CD14-positive monocyte (primary cell): ENCODE data around the gene AURKA. TPM values are rescaled to one million over a fixed set of nuclear protein-coding genes. Genes with fewer than 3 reads are reported as not detected.
A peak's percentile ranks its signal among the peaks of the same experiment; 100 is the strongest.

Experiments
- DNase-seq, 3 donors: peaks; one replicate each; pipeline ENCODE4 v3.0.0-alpha.2; 2011 to 2022
- H2AFZ ChIP-seq: 2 replicates; pipeline ENCODE4 v1.6.0; 2012; ENCODE audit warnings: mild to moderate bottlenecking, low read depth, low read length, inconsistent platforms; ENCODE audit not compliant: insufficient read depth, poor library complexity, severe bottlenecking
- H3K27ac ChIP-seq, 2 donors: 1 replicate in 1 of 2; 2 replicates in 1 of 2; pipeline ENCODE4 v1.5.1; 2012 to 2013; ENCODE audit warnings: low read length in 2 of 2, control low read depth in 1 of 2, inconsistent platforms in 1 of 2, low read depth in 1 of 2, mild to moderate bottlenecking in 1 of 2
- H3K27me3 ChIP-seq, 2 donors: one replicate each; pipeline versions ENCODE4 v1.6.0 to v1.6.1; 2011 to 2013; ENCODE audit warnings: low read length in 2 of 2; ENCODE audit not compliant: control insufficient read depth in 2 of 2, insufficient read depth in 2 of 2
- H3K36me3 ChIP-seq, 2 donors: replicated peaks in 1 of 2; 1 replicate in 1 of 2; 2 replicates in 1 of 2; pipeline versions ENCODE4 v1.5.1 to v1.6.1; 2012 to 2013; ENCODE audit warnings: low read length in 2 of 2, control low read depth in 1 of 2, inconsistent platforms in 1 of 2, mild to moderate bottlenecking in 1 of 2; ENCODE audit not compliant: insufficient read depth in 2 of 2, control insufficient read depth in 1 of 2
- H3K4me1 ChIP-seq, 2 donors: 1 replicate in 1 of 2; 2 replicates in 1 of 2; pipeline versions ENCODE4 v1.5.1 to v1.6.1; 2012 to 2013; ENCODE audit warnings: low read length in 2 of 2, control low read depth in 1 of 2, inconsistent platforms in 1 of 2, mild to moderate bottlenecking in 1 of 2, moderate library complexity in 1 of 2; ENCODE audit not compliant: insufficient read depth in 2 of 2, control insufficient read depth in 1 of 2
- H3K4me2 ChIP-seq: replicated peaks from 2 replicates; pipeline ENCODE3; 2012; ENCODE audit warnings: low read length, moderate library complexity, mild to moderate bottlenecking; ENCODE audit not compliant: poor library complexity, severe bottlenecking; ENCODE audit errors: extremely low read depth
- H3K4me3 ChIP-seq, 3 experiments: fragments of 200-600 bp in 1 of 3; sonication (generic) in 1 of 3; replicated peaks in 1 of 3; 1 replicate in 2 of 3; 2 replicates in 1 of 3; pipeline ENCODE4 v1.5.1; 2011 to 2013; ENCODE audit warnings: low read length in 3 of 3, mild to moderate bottlenecking in 3 of 3, control low read depth in 2 of 3, low read depth in 2 of 3, inconsistent platforms in 1 of 3, moderate library complexity in 1 of 3
- H3K79me2 ChIP-seq: 2 replicates; pipeline ENCODE4 v1.6.0; 2012; ENCODE audit warnings: mild to moderate bottlenecking, control low read depth, inconsistent platforms, low read length, moderate library complexity; ENCODE audit not compliant: insufficient read depth
- H3K9ac ChIP-seq: 2 replicates; pipeline ENCODE4 v1.6.0; 2017; ENCODE audit warnings: low read length, mild to moderate bottlenecking; ENCODE audit not compliant: insufficient read depth, poor library complexity, severe bottlenecking
- H3K9me3 ChIP-seq, 2 donors: replicated peaks in 1 of 2; 1 replicate in 1 of 2; 2 replicates in 1 of 2; pipeline versions ENCODE4 v1.5.1 to v1.6.1; 2012 to 2013; ENCODE audit warnings: low read length in 2 of 2, control low read depth in 1 of 2; ENCODE audit not compliant: control insufficient read depth in 1 of 2, insufficient read depth in 1 of 2
- H4K20me1 ChIP-seq: 2 replicates; pipeline ENCODE4 v1.6.0; 2012; ENCODE audit warnings: mild to moderate bottlenecking, low read length, control low read depth, moderate library complexity; ENCODE audit not compliant: insufficient read depth
- H3K27ac Mint-ChIP-seq, 7 donors: one replicate each; pipeline ENCODE4 v1.8.0; 2020; ENCODE audit warnings: mild to moderate bottlenecking in 7 of 7, mixed read lengths in 7 of 7, moderate library complexity in 6 of 7, inconsistent platforms in 2 of 7
- H3K27me3 Mint-ChIP-seq, 3 donors: one replicate each; pipeline ENCODE4 v1.8.0; 2021 to 2022; ENCODE audit warnings: low read depth in 3 of 3, mild to moderate bottlenecking in 3 of 3, mixed read lengths in 3 of 3, moderate library complexity in 3 of 3, inconsistent platforms in 1 of 3
- H3K36me3 Mint-ChIP-seq, 2 donors: one replicate each; pipeline ENCODE4 v1.8.0; 2020; ENCODE audit warnings: mixed read lengths in 2 of 2, inconsistent platforms in 1 of 2, mild to moderate bottlenecking in 1 of 2
- H3K4me1 Mint-ChIP-seq: one replicate; pipeline ENCODE4 v1.8.0; 2020; ENCODE audit warnings: mild to moderate bottlenecking, mixed read lengths
- H3K4me3 Mint-ChIP-seq, 2 donors: one replicate each; pipeline ENCODE4 v1.8.0; 2020; ENCODE audit warnings: mild to moderate bottlenecking in 2 of 2, mixed read lengths in 2 of 2, moderate library complexity in 1 of 2
- H3K9me3 Mint-ChIP-seq, 7 donors: one replicate each; pipeline ENCODE4 v1.8.0; 2020 to 2022; ENCODE audit warnings: mixed read lengths in 7 of 7, mild to moderate bottlenecking in 6 of 7, moderate library complexity in 6 of 7, inconsistent platforms in 2 of 7
- CTCF ChIP-seq: fragments of 200-600 bp; IDR thresholded peaks from one replicate; pipeline ENCODE4 v1.8.0; 2022; ENCODE audit warnings: antibody characterized with exemption, mild to moderate bottlenecking
- WGBS: methylation state at CpG from one replicate; pipeline ENCODE4 v1.1.5; 2013; ENCODE audit warnings: missing lambda C conversion rate; ENCODE audit not compliant: insufficient coverage; 5-methylcytosine and 5-hydroxymethylcytosine counted together
- intact Hi-C, 2 donors: fragments of 100-400 bp; cut with micrococcal nuclease; formaldehyde crosslinking; loops; one replicate each; pipeline versions ENCODE4 v1.15.0 to v1.15.1; 2023
- polyA plus RNA-seq, 3 donors: library from polyadenylated mRNA; depleted of rRNA in 1 of 3; unstranded in 2 of 3; stranded (reverse) in 1 of 3; fragments of 300-500 nt in 2 of 3; fragments of >200 nt in 1 of 3; fragmentation: Illumina TruSeq in 2 of 3; gene quantifications; 1 replicate in 2 of 3; 2 replicates in 1 of 3; pipeline ENCODE4 v1.2.3, GENCODE V29; 2012 to 2021

AURKA gene
- polyA plus RNA-seq, 3 donors = 1.4 to 1.7 (median 1.5) TPM

GRCh38 chr20:56431471-56431870 lies 39.5 kb upstream of the AURKA start:
- H3K27me3 Mint-ChIP-seq = peaks cover 38 to 54% (median 50%) of the 10 kb centered on the region in 3 donors
- peak overlapping the region in 1 of 2 donors; percentile 75 for H3K4me3 Mint-ChIP-seq
- Histone ChIP-seq H3K4me2 (no peak overlapping the region), H3K27ac (no peak overlapping the region), H2AFZ (no peak overlapping the region), H3K9ac (no peak overlapping the region), H3K27me3 (peaks cover 20 to 23% of the 10 kb centered on the region in 2 donors), H3K79me2 (no peaks in the 10 kb centered on the region), H3K4me3 (no peak overlapping the region), H3K4me1 (peaks cover 54 to 60% of the 10 kb centered on the region in 2 donors), H3K36me3 (no peaks in the 10 kb centered on the region), H3K9me3 (no peaks in the 10 kb centered on the region), H4K20me1 (peaks cover 57% of the 10 kb centered on the region)
- no peak for TF ChIP-seq CTCF
- H3K36me3 Mint-ChIP-seq = peaks cover 32 to 34% of the 10 kb centered on the region in 2 donors
- H3K27ac Mint-ChIP-seq = no peak overlapping the region
- no CpG with 5 or more reads among the region's 3 CpGs for WGBS
- H3K4me1 Mint-ChIP-seq = peaks cover 64% of the 10 kb centered on the region
- no peak for DNase-seq
- intact Hi-C loops = no loop called here
- H3K9me3 Mint-ChIP-seq = peaks cover 0 to 9% (median 2%) of the 10 kb centered on the region in 7 donors

GRCh38 chr20:56430957-56431356 lies 38.9 kb upstream of the AURKA start:
- Histone ChIP-seq H3K9me3 (no peaks in the 10 kb centered on the region), H3K36me3 (no peaks in the 10 kb centered on the region), H3K4me3 (no peak overlapping the region), H3K27me3 (peaks cover 22 to 23% of the 10 kb centered on the region in 2 donors), H3K4me2 (no peak overlapping the region), H3K27ac (no peak overlapping the region), H2AFZ (no peak overlapping the region), H3K9ac (no peak overlapping the region), H4K20me1 (peaks cover 57% of the 10 kb centered on the region), H3K79me2 (no peaks in the 10 kb centered on the region), H3K4me1 (peaks cover 58 to 63% of the 10 kb centered on the region in 2 donors)
- H3K36me3 Mint-ChIP-seq = peaks cover 33 to 37% of the 10 kb centered on the region in 2 donors
- intact Hi-C loops = no loop called here
- H3K4me1 Mint-ChIP-seq = peaks cover 69% of the 10 kb centered on the region
- H3K27me3 Mint-ChIP-seq = peaks cover 41 to 57% (median 52%) of the 10 kb centered on the region in 3 donors
- no peak for DNase-seq
- H3K9me3 Mint-ChIP-seq = peaks cover 0 to 9% (median 2%) of the 10 kb centered on the region in 7 donors
- H3K4me3 Mint-ChIP-seq = peak overlapping the region in 1 of 2 donors; percentile 75
- WGBS = no CpG with 5 or more reads among the region's 1 CpG
- H3K27ac Mint-ChIP-seq = peak overlapping the region in 2 of 7 donors; percentile 50 to 56
- TF ChIP-seq CTCF = no peak
